Fibroblast of upper back skin (primary cell): ENCODE data around the gene AKAP12.

Experiments used
- DNase-seq: peaks from one replicate; pipeline ENCODE4 v3.0.0-alpha.2; 2013

AKAP12 gene

DNA sequence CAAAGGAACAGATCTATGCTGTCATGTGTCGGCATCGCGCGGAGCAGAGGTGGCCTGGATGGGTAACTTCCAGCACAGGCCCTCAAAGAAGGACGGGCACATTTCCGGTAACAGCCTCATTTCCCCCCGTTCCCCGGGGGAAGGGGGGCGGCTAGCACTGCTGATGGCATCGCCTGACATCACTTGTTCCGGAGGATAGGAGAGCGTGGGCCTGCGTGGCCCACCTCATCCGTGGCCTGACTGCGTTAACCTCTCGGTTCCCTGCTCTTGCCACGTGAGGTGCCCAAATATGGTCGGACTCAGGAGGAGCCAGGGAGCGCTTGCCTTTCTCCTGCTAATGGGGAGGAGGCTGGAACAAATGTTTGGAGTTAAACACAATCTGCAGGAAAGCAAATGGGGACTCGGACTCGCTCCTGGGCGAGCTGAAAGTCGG, at the start of gene AKAP12:
Gene AKAP12, plus strand, starts transcription at position 365 of the 433 bp plus-strand sequence. CDS start 596 bp downstream, outside the sequence.
- DNase-seq = peak; percentile 61

DNA sequence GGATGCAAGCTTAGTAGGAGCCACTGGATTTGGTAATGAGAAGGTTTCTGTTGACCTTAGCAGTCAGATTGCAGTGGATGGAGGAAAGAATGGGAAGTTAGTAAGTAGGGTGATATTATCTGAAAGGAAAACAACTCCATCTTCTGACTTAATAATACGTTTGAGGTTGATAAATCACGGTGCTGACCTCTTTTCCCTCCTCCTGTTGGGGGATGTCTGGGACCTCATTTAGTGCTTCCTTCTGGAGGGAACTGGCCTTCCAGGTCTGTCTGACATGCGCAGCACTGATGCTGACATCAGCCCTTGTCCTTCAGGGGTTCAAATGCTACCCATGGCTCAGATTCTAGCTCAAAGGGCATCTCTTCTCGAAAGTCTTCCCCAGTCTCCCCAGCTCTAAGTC, 48.2 kb upstream of the AKAP12 start:
- DNase-seq = no peak

DNA sequence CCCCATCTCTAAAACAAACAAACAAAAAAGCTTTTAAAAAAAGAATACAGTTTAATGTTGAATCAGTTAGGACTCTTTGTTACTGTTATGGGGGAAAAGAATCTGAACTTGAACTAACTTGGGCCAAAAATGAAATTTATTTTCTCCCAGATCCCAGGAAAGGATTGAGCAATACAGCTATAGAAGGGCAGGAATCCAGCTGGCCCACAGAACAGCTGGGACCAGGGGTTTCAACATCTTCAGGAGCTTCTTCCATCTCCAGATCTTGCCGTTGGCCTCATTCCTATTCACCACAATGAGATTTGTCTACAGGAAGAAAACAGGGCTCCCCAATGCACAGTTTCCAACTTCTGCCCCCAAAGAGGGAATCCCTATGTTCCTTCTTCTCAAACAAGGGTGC, 43.2 kb upstream of the AKAP12 start:
- peak; percentile 83 for DNase-seq

- no peak for DNase-seq
Observed at GRCh38 chr6:151197556-151197955, 42.2 kb upstream of the AKAP12 start.

DNA sequence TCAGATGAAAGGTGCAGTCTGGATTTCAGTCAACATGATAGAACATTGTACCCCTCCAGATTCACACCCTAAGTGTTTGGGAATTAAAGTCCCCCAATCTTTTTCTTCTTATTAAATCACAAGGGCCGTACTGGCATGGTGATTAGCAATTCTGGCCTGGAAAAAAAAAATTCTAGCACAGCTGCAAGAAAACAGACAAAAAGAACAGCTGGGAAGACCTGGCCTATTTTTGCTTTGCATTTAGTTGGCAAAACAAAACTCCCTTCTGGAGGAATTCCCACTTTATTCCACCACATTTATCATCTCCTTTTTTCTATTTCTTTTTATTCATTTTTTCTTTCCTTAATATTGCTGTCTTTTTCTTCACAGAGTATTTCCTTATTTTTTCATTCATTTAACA, 39.8 kb upstream of the AKAP12 start:
- DNase-seq = no peak

GRCh38 chr6:151205721-151206600, 33.8 kb upstream of the AKAP12 start:
- DNase-seq = no peak

DNA sequence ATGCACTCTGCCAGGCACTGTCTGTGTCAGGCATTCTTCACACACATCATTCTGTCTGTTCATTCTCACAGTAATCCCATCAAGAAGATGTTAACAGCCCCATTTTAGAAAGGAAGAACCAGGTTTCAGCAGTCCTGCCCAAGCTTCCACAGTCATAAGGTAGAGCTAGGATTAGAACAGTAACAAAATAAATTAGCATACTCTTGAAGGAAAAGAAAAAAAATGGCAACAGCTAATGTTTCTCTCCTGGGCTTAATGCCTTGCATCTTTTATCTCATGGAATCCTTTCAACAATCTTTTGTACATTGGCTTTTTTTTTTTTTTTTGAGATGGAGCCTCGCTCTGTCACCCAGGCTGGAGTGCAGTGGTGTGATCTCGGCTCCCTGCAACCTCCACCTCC, 32.1 kb upstream of the AKAP12 start:
- DNase-seq = no peak

GRCh38 chr6:151209071-151209831, 30.5 kb upstream of the AKAP12 start:
- DNase-seq = peak; percentile 8

- no peak for DNase-seq
Observed at GRCh38 chr6:151211075-151211474, 28.7 kb upstream of the AKAP12 start.

GRCh38 chr6:151213352-151213751, 26.4 kb upstream of the AKAP12 start:
- no peak for DNase-seq

GRCh38 chr6:151215999-151216398, 23.8 kb upstream of the AKAP12 start:
- DNase-seq = no peak

GRCh38 chr6:151216804-151217203, 23.0 kb upstream of the AKAP12 start:
- no peak for DNase-seq

GRCh38 chr6:151219192-151219591, 20.6 kb upstream of the AKAP12 start:
- no peak for DNase-seq

DNA sequence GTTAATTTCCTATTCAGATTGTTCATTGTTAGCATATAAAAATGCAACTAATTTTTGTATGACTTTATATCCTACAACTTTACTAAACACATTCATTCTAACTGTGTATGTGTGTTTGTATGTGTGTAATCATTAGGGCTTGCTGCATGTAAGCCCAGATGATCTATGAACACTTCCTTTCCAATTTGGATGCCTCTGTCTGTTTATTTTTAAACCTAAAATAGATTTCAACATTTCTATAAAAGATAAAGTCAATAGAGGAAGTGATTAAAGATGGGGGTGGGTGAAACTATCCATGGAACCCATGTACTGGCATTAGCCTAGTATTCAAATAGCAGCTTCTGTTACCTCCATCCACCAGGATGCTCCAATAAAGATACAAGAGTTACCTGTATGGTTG, 15.7 kb upstream of the AKAP12 start:
- DNase-seq = no peak

GRCh38 chr6:151225919-151226318, 13.8 kb upstream of the AKAP12 start:
- no peak for DNase-seq

- no peak for DNase-seq
Observed at GRCh38 chr6:151228788-151229400, 10.9 kb upstream of the AKAP12 start.

DNA sequence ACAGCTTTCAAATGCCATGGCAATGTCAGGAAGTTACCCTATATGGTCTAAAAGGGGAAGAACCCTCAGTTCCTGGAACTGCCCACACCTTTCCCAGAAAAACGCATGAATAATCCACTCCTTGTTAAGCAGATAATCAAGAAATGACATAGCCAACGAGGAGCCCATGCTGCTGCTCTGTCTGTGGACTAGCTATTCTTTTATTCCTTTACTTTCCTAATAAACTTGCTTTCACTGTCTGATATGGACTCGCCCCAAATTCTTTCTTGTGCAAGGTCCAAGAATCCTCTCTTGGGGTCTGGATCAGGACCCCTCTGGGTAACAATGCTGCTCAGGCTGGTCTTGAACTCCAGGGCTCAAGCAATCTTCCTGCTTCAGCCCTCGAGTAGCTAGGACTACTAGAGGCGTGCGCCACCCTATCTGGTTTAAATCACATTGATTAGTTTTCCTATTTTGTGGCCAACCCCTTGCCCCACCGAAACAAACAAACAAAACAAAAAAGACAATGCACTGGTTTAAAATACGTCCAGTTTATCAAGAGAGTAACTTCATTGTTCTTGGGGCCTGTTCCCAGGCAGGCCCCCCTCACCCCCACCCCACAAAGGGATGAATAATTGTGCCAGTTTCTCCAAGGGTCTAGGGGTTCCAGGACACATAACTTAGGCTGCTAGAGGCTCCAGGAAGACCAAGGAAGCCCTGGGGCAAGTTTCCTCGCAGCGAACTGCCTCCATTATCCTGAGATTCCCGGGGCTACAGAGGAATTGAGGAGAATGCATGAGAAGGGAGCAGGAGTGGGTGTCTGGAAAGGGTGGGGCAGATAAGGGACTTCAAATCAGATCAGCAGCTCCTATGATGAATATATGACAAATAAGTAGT, 10.1 kb upstream of the AKAP12 start:
- no peak for DNase-seq

- no peak for DNase-seq
Observed at GRCh38 chr6:151230277-151230577, 9.5 kb upstream of the AKAP12 start.

GRCh38 chr6:151232899-151233298, 6.9 kb upstream of the AKAP12 start:
- no peak for DNase-seq

DNA sequence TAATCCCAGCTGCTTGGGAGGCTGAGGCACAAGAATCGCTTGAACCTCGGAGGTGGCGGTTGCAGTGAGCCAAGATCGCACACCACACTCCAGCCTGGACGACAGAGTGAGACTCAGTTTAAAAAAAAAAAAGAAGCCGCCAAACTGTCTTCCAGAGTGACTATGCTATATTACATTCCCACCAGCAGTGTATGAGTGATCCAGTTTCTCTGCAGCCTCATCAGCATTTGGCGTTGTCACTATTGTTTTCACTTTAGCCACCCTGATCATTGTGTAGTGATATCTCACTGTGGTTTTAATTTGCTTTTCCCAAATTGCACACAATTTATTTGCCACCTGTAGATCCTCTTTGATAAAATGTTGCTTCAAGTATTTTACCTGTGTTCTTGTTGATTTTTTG, 6.0 kb upstream of the AKAP12 start:
- no peak for DNase-seq

GRCh38 chr6:151236668-151237401, 2.9 kb upstream of the AKAP12 start:
- DNase-seq = no peak
